ENCODE results near the gene ANKRD2.

Gene ANKRD2

DNA sequence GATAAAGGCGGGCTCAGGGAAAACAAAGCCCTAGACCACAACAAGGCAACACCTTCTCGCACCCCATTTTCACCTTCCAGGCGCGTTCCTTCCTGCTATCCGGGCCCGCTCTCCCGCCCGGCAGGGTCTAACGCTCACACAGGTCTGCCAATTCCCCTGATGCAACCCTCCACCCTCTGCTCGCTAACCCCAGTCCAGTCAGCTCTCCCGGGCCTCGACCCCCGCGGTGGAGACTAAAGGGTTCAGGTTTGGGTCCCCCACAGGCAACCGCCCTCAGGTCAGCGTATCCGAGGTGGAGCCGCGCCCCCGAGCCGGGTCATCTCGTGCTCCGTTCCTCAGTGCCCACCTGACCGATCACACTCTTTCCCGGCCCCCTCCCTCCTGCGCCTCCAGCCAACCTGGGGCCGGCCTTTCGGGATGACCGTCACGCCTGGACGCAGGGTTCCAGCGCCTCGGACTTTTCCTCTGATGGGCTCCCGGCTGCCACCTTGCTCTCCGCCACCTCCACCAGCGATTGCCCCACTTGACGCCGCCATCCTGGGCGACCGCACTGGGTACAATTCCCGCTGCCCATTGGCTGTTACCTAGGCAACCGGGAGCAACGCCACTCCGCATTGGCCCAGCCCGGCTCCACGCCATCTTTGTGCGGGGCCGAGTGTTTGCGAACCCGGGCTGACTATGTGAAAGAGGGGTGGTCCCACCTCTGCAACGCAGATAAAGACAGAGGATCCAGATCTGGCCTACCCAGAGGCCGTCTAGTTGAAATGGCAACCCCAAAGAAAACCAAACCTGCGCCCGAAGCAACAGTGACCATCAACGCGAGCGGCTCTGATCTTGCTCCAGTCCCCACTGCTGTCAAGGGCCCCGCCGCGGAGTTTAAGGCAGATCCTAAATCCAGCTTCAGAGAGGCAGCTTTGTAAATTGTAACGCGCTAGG, 60.6 kb downstream of the ANKRD2 start, which contains the start of gene MORN4:
TSS of gene MORN4 (minus strand) at position 552 of the 936 bp plus-strand sequence. CDS start 13,847 bp downstream, outside the sequence.
- FAIRE-seq (peak; percentile 93), DNase-seq (ENCODE audit: insufficient read length, low spot score) (peak; percentile 95)

All from HTR-8/SVneo (cell line).